ENCODE results near the gene HMG20B. TPM values are rescaled to one million over a fixed set of nuclear protein-coding genes. Genes with fewer than 3 reads are reported as not detected.
"Not testable (repeated sequence)": the region's sequence is repeated elsewhere in the genome, so short reads cannot be mapped to it uniquely, and the experiment has no call there.

The HMG20B gene
- total RNA-seq, 1 donor from 2014 or later: 9.4 TPM

DNA sequence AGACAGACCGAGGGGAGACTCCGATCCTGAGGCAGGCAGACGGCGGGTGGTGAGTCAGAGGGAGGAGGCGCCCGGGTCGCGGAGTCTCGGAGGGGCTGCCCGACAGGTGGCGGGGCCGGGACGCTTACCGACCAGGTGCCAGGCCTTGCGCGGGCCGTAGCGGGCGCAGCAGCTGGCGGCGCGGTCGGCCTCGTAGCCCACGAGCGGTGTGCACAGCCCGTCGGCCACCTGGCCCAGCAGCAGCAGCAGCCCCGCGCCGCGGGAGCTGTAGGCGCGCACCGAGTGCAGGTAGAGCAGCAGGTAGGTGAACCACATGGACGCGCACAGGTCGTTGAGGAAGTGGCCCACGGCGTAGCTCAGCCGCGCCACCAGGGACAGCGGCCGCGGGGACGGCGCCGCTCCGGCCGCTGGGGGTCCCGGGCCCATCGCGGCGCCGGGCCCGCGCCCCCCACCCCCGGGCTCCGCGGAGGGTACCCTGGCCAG is 15.7 kb upstream of the HMG20B start:
- DNase-seq: no peak

GRCh38 chr19:3557461-3558248 is 15.1 kb upstream of the HMG20B start, which contains the start of gene MFSD12:
TSS of gene MFSD12 (minus strand) at chr19:3557586. CDS start at chr19:3557403, 183 bp downstream.
- DNase-seq: peak; percentile 92

DNA sequence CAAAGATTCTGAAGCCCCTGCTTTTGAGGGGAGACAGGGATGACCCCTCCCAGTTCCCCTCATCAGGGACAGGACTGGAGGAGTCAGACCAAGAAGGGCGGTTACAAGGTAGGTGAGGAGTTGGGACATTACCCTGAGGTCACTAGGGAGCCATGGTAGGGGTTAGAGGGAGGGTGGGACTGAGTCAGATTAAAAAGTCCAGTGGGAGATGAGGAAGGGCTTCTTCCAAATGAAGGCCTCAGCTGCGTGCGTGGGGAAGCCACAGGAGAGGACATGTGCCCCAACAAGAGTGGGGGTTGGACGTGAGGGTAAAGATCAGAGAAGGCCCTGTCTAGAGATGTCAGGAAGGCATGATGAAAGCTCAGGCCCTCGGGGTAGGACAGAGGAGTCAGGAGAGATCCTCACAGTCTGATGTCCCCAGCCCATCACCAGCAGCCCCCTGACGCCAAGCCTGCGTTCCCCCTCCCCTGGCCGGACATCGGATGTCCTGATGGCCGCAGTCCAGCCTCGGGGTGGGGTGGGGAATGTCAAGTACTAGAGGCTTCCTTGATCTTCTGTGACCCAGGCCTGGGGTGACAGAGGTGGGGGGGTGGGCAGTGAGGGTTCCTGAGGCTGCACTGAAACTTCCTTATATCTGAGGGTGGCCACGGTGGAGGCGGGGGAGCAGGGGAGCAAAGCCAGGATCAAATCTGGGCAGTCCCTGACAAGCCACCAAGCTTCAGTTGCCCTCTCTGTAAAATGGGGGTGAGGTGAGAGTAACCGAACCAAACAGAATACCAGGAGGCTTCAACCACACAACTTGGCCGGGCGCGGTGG is 8.8 kb upstream of the HMG20B start:
- DNase-seq: no peak

- DNase-seq: no peak
Measured at GRCh38 chr19:3565139-3565538, 7.6 kb upstream of the HMG20B start.

DNA sequence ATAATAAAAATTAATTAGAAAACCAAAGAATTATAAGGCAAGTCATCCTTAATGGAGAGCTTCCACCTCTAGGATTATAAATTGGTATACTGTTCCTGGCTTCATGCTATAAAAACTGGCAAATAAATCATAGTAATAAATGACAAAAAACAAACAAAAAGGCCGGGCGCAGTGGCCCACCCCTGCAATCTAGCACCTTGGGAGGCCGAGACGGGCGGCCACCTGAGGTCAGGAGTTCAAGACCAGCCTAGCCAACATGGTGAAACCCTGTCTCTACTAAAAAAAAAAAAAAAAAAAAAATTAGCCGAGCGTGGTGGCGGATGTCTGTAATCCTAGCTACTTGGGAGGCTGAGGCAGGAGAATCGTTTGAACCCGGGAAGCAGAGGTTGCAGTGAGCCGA is 2.7 kb upstream of the HMG20B start:
- not testable (repeated sequence) for DNase-seq

- DNase-seq: no peak
Measured at GRCh38 chr19:3570606-3571011, 2.1 kb upstream of the HMG20B start.

GRCh38 chr19:3572132-3572854 is 451 bp upstream of the HMG20B start:
- DNase-seq: peak; percentile 100

DNA sequence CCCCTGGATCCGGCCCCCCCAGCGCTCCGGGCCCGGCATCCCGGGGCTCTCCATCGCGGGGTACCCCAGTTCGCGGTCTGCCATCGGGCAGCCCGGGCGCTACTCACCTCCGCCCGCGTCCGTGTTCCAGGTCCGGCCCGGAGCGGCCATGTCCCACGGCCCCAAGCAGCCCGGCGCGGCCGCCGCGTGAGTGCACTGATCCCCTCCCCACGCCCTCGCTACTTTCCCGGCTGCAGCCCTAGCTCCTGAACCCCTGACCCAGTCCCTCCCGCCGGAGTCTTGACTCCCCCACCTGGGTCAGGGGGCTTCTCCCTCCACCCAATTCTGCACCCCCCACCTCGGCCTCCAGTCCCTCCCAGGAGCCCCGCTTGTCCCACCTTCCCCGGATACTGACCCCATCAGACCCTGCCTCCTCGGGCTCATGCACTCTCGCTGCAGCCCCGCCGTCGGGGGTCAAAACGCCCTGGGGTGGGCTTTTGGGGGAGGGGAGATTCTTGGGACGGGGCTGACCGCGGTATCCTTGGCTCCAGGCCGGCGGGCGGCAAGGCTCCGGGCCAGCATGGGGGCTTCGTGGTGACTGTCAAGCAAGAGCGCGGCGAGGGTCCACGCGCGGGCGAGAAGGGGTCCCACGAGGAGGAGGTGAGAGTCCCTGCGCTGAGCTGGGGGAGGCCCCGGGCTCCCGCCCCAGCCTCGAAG is 566 bp downstream of the HMG20B start:
- DNase-seq: no peak

DNA sequence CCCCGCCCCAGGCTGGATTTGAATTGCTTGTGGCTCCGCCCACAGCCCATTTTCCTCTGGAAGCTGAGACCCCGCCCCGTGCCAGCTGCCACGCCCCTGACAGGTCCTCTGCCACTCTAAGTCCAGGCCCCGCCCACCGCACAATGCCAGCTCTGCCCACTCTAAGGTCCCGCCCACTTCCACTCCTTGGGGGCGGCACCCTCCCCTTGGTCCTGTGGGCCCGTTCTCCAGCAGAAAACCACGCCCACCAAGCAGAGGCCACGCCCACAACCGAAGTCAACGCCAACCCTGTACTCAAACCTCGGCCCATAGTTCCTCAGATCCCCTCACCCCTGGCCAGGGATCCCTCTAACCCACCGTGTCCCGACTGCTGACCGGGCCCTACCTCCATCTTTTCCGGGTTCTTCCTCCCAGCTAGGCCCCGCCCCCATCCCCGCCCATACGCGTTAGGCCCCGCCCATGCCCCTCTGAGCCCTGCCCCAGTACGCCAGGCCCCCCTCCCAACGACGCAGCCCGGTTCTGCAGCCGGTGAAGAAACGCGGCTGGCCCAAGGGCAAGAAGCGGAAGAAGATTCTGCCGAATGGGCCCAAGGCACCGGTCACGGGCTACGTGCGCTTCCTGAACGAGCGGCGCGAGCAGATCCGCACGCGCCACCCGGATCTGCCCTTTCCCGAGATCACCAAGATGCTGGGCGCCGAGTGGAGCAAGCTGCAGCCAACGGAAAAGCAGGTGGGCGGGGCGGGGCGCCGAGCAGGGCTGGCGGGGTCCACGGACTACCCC is 1.3 kb downstream of the HMG20B start:
- peak; percentile 48 for DNase-seq

DNA sequence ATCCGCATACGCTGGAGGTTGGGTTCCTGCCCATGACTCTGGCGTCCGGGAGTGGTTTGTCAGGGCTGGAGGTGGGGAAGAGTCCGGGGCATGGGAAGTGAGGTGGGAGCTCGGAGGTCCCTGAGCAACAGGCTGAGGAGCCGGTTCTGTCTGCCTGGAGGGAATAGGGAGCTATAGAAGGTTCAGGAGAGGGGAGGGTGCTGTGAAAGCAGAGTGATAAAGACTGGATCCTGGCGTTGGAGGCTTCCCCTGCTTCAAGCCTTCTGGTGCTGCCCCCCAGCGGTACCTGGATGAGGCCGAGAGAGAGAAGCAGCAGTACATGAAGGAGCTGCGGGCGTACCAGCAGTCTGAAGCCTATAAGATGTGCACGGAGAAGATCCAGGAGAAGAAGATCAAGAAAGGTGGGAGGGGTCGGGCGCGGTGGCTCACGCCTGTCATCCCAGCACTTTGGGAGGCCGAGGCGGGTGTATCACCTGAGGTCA is 2.6 kb downstream of the HMG20B start:
- DNase-seq: no peak

DNA sequence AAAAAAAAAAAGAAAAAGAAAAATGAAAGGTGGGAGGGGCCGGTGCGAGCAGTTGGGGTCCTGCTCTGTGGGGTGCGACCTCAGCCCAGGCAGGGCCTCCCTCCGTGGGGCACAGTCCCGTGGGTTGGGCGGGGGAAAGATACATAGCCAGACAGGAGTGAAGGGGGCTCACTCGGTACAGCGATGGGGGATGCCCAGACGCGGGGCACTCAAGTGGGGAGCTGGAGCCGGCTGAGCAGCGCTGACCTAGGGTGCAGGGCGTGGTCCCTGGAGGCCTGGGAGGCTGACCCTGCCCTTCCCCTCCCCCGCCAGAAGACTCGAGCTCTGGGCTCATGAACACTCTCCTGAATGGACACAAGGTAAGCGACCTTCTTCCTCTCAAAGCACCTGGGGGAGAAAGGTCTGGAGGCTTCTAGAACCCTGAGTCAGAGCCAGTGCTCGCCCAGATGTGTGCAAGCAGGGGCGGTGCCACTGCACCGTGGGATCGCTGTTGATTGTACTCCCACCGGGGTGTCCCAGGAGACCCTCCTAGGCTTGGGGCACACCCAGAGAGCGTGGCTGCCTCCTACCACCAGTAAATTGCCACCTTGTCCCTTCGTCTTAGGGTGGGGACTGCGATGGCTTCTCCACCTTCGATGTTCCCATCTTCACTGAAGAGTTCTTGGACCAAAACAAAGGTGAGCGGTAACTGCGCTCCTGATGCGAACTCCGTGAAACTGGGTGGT is 3.4 kb downstream of the HMG20B start:
- no peak for DNase-seq

DNA sequence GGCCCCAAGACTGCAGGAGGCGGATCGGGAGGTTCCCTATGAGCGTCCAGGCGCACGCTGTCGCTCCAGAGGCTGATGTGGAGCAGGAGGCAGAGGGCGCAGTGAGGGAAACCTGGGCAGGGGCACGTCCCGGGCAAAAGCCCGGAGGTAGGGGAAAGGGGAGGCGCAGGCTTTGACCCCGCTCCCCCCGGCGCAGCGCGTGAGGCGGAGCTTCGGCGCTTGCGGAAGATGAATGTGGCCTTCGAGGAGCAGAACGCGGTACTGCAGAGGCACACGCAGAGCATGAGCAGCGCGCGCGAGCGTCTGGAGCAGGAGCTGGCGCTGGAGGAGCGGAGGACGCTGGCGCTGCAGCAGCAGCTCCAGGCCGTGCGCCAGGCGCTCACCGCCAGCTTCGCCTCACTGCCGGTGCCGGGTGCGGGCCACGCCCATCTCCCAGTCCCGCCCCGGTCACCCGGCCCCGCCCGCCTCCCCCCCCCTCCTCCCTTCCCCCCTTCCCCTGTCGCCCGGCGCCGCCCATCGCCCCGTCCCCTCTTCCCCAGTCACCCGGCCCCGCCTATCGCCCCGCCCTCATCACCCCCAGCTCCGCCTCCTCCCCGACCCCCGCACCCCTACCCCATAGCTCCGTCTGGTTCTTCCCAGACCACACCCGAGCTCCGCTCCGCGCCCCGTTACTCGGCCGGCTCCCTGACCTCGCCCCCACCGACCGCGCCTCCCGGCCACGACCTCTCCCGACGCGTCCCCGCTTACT is 4.1 kb downstream of the HMG20B start:
- DNase-seq: peak; percentile 51

DNA sequence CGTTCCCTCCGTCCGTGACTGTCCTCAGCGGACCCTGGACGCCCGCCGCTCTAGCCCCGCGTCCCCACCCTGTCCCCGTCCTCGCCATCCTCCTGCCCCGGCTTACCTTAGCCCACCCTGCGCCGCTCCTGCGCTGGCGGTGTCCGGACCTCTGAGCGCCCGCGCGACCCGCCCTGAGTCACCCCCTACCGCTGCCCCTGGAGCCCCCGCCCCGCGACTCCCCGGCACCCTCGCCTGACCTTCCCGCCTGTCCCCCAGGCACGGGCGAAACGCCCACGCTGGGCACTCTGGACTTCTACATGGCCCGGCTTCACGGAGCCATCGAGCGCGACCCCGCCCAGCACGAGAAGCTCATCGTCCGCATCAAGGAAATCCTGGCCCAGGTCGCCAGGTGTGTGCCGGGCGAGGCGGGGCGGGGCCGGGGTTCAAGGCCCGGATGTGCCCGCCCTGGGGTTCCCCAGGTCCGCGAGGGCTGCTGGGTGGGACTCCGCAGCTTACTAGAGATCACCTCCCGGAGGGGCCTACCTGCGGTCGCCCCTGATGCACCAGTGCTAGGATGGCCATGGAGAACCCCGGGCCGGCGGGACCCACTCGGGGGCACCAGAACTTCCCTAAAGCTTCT is 5.1 kb downstream of the HMG20B start:
- no peak for DNase-seq

GRCh38 chr19:3578390-3578789 is 5.6 kb downstream of the HMG20B start:
- no peak for DNase-seq

DNA sequence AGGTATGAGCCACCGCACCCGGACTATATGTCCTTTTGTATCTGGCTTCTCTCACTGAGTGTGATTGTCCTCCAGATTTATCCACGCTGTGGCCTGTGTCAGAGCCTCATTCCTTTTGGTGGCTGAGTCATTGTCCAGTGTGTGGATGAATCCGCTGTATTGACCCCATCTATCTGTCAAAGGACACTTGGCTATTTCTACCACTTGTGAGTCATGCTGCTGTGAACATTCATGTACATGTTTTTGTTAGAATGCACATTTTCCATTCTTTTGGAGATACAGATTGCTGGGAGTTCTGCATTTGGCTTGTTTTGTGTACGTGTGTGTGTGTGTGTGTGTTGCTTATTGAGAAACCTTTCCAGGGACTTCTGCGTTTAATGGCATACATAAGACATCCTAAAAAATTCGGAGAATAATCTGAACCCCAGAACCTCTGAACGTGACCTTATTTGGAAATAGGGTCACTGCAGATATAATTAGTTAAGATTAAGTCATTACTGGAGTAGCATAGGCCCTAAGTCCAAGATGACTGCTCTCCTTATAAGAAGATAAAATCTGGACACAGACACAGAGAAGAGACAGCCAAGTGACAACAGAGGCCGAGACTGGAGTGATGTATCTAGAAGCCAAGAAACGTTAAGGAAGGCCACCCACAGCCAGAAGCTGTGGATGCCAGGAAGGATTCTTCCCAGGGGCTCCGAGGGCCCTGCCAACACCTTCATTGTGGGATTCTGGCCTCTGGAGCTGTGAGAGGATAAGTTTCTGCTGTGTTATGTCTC is 7.6 kb downstream of the HMG20B start:
- DNase-seq: peak; percentile 42

GRCh38 chr19:3581792-3582191 is 9.0 kb downstream of the HMG20B start:
- DNase-seq: not testable (repeated sequence)

- DNase-seq: not testable (repeated sequence)
Measured at GRCh38 chr19:3584036-3584802, 11.5 kb downstream of the HMG20B start.

Measured in occipital lobe (tissue), 2 donors.